ENCODE results near the gene LRTM1.

Gene LRTM1

GRCh38 chr3:54892168-54892567 is 35.7 kb downstream of the LRTM1 start:
- DNase-seq (ENCODE audit: low read depth) = no peak

- DNase-seq (ENCODE audit: low read depth) = peak; percentile 98
These were observed 36.3 kb downstream of the LRTM1 start for GRCh38 chr3:54891540-54891897.

DNA sequence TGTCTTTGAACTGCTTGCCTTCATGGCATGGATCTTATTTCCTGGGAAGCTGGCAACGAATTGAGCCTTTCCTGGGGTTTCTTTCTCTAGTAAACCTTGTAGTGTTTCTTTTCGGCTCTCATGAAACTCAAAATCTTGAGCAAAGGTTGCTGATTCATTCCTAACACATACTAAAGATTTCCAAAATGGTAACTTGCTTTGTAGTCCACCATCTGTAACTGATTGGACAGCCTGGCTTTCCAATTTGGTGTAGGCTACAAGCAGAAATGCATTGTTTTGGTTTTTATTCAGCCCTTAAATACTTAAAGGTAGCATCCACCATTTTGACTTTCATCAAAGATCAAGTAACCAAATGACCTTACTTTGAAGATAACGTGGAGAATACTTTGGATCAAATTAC is 38.1 kb downstream of the LRTM1 start:
- DNase-seq (ENCODE audit: low read depth) = no peak

GRCh38 chr3:54888873-54889272 is 39.0 kb downstream of the LRTM1 start:
- peak; percentile 59 for DNase-seq (ENCODE audit: low read depth)

- DNase-seq (ENCODE audit: low read depth) = no peak
These were observed 39.7 kb downstream of the LRTM1 start for GRCh38 chr3:54888162-54888561.

DNA sequence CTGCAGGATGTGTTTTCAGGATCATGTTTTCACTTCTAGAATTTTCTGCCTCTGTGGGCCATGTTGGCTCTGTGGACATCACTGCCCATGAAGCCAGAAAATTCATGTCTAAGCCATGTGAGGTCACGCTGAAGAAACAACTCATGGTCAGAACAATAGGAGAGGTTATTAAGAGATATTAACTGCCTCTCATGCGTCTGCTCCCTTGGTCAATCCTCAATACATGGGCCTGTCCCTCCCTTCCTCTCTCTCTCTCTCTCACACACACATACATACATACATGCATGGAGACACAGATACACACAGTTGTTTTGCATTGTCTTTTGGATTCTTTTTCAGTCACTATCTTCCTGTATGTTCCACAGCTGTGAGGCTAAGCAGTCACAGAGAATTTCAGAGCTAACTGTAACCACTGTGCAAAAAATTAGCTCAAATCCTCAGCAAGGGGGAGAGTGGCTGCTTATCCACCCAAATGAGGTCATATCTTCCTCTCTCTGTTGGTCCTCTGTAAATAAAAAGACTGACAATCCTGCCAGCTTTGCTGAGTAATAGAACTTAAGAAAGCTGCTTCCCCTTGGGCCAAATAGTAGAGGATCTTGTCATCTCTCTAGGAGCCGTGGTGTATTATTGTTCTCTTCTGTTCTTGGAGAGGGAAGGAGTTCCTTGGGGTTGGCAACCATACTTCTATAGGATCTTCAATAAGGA is 45.6 kb downstream of the LRTM1 start:
- peak; percentile 96 for DNase-seq (ENCODE audit: low read depth)

DNA sequence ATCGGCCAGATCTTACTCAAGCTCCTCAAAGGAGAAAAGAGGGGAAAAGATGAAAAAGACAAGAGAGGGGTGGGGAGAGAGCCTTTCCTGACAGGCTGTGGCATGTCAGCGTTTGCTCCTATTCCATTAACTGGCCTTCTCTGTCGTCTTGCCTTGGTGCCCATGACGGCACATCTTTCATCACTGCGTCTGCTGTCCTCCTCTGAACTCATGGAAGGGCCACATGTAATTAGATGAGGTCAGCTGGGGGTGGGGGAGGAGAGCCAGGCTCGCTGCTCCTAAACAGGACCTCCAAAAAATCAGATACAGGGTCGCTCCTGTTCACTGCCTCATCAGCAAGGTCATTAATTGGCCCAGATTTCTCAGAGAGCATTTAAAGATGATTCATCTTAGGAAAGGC is 49.7 kb downstream of the LRTM1 start:
- DNase-seq (ENCODE audit: low read depth) = peak; percentile 31

DNA sequence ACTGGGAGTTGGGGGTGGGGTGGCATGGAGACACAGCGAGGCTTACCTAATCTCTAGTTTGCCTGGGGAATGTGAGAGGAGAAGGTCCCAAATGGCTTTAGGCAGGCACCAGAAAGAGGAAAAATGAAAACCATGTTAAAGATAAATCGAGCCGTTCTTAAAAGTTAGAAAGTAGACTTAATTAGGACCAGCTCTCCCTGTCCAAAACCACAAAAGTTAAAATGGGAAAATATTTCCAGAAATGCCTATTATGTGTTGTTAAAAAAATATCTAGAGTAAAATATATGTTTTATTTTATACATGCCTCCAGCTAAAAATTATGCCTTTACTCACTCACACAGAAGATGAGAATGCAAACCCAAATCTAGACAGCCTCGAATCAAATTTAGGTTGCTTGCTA is 50.1 kb downstream of the LRTM1 start:
- peak; percentile 22 for DNase-seq (ENCODE audit: low read depth)

DNA sequence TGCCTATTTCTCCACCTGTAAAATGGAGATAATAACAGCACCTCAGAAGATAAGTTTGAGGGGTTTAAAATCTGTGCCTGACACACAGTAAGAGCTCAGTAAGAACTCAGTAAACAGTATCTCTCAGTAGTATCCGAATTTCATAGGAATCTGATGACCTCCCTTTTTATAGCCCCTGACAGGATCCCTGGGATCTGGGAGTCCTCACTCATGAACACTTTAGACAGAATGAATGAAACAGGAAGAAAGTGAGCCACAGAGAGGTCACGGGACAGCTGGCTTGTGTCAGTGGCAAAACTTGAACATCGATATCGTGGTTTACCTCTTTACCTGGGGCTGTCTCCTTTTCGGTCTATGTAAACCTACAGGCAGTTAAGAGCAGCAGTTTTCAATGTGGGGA is 51.2 kb downstream of the LRTM1 start:
- no peak for DNase-seq (ENCODE audit: low read depth)

DNA sequence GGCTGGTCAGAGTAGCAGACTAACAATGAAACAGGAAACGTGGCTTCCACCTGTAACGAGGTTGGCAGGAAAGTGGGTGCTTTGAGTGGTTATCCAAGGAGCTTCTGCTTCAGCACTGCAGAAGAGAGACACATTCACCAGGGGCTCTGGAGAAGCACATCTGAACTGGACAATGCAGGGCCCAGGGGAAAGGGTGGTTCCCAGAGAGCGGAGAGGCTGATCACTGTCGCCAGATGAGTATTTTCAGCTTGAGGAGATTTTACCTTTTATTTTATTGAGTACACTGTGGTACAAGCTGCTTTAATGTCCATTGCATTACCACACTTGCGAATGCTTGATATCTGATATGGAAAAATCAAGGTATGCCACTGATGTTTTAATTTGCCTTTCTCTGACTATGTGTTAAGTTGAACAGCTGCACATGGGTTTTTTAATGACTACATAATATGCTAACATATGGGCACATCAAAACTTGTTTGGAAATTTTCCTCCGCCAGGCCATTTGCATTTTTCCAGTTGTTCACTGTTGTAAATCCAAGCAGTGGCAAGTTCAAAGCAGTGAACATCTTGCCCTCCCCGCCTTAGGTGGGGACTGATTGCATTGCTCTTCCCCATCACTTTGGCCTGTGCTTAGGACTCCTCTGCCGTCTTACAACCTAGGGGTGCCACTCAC is 52.1 kb downstream of the LRTM1 start:
- DNase-seq (ENCODE audit: low read depth) = no peak

GRCh38 chr3:54874816-54875556 is 52.9 kb downstream of the LRTM1 start:
- DNase-seq (ENCODE audit: low read depth) = peak; percentile 66

GRCh38 chr3:54873059-54874010 is 54.5 kb downstream of the LRTM1 start:
- DNase-seq (ENCODE audit: low read depth) = no peak

DNA sequence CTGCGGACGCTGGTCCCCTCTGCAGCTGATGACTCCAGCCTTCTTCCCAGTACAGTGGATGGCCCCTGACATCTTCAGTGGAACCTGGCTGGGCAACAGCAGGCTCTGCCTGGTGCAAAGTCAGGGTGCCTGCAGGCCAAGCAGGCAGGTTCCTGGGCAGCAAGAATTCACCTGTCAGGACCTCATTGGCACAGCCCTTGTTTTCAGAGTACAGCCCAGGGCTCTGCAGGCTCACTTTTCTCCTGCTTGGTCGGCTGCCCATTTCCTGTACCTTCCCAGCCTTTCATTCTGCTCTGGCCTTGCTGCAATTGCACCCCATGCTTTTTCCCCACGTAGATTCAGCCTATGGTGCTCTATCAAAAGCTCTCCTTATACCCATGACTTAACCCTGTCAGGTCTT is 56.0 kb downstream of the LRTM1 start:
- DNase-seq (ENCODE audit: low read depth) = no peak

DNA sequence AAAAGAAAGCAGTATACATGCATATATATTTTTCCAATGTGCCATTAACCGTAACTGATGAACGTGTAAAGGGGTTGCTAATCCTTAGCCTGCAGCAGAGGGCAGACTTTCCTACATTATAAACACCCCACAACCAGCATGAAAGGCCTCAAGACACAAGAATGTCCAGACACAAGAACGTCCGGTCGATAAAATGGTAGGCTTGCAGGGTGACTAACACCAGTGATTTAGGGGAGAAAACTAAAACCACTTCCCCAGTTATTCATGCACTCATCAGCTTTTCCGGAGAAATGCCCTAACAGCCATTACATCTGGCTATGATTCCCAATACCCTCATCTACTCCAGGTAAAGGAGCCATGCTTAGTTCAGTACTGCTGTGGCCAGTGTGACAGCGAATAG is 57.4 kb downstream of the LRTM1 start:
- peak; percentile 86 for DNase-seq (ENCODE audit: low read depth)

All from fibroblast of gingiva (primary cell).